NCI-H2196 treated with DMSO at 0.1 percent for 48 hours (cell line): ENCODE measurements around the gene SLC25A17.
A peak's percentile ranks its signal among the peaks of the same experiment; 100 is the strongest.
"Not testable (repeated sequence)": the region's sequence is repeated elsewhere in the genome, so short reads cannot be mapped to it uniquely, and the experiment has no call there.

ENCODE experiments used
- DNase-seq: peaks from one replicate; lab custom pipeline; 2025; ENCODE audit not compliant: unreplicated experiment; lab: John Stamatoyannopoulos, UW

SLC25A17 gene

DNA sequence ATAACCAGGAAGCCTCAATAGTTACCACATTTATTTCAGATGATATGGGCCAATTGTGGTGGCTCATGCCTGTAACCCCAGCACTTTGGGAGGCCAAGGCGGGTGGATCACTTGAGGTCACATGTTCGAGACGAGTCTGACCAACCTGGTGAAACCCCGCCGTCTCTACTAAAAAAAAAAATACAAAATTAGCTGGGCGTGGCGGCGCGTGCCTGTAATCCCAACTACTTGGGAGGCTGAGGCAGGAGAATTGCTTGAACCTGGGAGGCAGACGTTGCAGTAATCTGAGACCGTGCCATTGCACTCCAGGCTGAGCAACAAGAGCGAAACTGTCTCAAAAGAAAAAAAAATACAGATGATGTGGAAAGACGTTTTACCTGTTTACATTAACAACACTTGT, 60.3 kb downstream of the SLC25A17 start:
- DNase-seq, result not testable (repeated sequence)

DNA sequence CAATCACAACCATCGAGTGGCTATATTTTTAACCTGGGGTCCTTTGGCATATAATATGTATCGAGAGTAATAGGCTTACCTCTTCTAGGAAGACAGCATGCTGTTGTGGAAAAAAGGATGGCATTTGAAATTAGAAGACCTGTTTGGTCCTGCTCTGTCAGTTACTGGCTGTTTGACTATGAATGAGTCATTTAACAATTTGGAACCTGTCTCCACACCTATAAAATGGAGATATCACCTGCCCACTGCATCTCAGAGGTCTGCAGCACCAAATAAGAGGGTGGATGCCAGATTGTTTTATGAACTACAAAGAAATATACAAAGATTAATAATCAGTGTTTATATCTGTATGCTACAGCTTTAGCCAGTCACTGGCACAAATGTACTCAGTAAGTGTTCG, 60.8 kb downstream of the SLC25A17 start:
- peak; percentile 39 for DNase-seq

DNA sequence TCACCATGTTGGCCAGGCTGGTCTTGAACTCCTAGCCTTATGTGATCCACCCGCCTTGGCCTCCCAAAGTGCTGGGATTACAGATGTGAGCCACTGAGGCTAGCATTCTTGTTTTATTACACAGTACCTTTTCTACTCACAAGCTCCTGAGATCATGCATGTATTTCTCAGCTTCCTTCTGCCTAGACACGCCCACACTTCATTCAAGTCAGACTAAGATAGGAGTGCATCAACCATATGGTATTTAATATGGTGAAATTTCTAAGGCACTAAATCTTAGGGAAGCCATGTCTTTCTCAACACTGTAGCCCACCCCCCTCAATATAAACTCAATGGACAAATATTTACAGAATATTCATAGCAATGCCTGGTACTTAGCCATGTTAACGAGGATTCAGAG, 62.1 kb downstream of the SLC25A17 start:
- DNase-seq, result no peak

DNA sequence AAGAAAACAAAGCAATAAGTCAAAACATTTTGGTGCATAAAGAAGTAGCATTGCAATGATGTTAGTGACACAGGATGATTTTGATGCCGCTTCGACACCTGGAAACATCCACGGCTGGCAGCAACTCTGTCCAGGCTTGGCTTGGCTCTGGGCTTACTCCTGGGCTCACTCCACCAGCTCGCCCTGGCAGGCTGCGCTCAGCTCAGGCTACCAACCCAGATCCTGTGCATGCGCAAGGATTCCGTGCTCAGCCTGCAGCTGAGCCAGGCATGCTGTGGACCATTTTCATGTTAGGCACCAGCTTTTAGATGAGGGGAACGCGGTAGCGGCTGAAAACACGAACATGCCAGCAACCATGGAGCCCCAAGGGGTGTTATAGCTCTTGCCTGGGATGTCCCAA, 66.0 kb downstream of the SLC25A17 start:
- DNase-seq, result no peak

GRCh38 chr22:40751250-40751649, 67.9 kb downstream of the SLC25A17 start:
- DNase-seq, result no peak

GRCh38 chr22:40749829-40750228, 69.3 kb downstream of the SLC25A17 start:
- no peak for DNase-seq

DNA sequence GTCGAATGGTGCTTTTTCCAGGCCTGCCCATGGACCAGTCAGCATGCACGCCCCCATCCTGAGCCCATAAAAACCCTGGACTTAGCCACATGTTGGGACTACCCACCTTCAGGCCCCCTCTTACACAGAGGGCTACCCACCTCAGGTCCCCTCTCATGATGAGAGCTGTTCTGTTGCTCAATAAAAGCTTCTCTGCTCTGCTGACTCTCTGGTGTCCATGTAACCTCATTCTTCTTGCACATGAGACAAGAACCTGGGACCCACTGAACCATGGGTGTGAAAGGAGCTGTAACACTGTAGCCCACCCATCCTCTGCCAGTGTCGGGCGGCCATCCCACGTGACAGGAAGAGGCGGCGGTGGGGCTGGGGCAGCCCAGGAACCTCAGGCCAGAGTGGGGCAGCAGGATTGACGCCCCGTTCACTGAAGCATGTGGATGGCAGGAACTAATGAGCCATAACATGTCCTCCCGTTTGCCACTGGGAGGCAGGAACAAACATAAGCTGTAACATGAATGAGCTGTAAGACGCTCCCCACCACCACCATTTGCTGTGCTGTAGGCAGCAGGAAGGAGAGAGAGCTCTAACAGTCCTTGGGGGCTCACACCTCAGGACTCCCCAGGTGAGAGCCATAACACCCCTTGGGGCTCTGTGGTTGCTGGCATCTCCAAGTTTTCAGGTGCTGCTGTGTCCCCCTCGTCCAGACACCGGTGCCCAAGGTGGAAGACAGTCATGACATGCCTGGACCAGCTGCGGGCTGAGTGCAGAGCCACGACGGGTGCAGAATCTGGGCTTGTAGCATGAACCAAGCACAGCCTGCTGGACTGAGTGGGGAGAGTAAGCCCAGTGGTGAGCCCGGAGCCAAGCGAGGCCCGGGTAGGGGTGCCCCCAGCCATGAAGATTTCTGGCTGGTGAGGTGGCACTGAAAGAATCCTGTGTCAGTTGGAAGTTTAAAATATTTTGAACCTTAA, 70.5 kb downstream of the SLC25A17 start:
- DNase-seq, result no peak

DNA sequence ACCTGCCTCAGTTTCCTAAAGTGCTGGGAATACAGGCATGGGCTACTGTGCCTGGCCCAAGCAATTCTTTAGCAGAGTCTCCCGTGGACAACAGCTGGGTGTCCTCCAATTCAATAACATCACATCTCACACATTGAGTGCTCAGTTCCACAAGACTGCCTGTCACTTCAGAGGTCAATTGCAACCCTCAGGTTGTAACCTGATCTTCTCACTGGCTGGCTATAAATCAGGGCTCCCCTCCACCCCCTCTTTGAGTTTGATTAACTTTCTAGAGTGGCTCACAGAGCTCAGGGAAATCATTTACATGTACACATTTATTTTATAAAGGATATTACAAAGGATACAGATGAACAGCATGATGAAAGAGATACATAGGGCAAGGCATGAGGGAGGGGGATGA, 71.8 kb downstream of the SLC25A17 start:
- no peak for DNase-seq

DNA sequence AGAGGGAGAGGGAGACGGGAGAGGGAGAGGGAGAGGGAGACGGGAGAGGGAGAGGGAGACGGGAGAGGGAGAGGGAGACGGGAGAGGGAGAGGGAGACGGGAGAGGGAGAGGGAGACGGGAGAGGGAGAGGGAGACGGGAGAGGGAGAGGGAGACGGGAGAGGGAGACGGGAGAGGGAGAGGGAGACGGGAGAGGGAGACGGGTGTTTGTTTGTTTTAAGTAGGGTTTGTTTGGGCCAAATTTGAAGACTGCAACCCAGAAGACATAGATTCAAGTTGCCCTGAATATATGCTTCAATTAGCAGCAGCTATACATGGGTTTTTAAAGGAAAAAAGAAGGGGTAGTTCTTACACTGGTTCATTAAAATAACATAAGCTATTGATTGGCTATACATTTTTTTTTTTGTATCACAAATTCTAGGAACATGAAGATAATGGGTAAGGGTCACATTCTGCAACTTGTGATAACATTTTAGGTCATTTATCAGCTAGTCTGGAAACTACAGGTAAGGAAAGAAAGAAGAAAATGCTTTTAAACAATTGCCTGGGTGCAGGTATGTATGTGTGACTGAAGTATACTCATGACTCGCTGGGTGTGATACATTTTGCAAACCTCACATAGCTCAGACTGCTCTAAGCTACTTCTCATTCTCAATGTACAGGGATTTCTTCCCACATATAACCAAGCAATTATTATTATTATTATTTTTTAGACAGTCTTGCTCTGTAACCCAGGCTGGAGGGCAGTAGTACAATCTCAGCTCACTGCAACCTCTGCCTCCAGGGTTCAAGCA, 72.5 kb downstream of the SLC25A17 start:
- no peak for DNase-seq

GRCh38 chr22:40743768-40744167, 75.4 kb downstream of the SLC25A17 start:
- no peak for DNase-seq

- DNase-seq, result no peak
Observed at GRCh38 chr22:40741116-40741515, 78.0 kb downstream of the SLC25A17 start.

DNA sequence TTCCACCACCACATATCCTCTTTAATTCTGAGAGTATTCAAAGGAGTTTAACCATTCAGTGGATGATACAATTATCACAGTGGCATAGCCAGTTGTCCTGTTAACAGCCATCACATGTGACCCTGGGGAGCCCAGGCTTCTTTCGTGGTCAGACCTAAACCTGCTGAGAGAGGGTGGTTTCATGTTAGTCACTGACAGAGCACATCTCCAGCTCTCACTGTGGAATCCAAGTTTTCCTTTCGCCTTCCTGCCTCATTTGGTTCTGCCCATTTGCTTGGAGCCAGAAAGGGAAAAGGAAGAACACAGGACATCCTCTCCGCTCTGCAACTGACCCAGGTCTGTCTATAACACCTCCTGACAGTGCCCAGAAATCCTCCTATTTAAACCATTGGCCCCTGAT, 79.4 kb downstream of the SLC25A17 start:
- no peak for DNase-seq

DNA sequence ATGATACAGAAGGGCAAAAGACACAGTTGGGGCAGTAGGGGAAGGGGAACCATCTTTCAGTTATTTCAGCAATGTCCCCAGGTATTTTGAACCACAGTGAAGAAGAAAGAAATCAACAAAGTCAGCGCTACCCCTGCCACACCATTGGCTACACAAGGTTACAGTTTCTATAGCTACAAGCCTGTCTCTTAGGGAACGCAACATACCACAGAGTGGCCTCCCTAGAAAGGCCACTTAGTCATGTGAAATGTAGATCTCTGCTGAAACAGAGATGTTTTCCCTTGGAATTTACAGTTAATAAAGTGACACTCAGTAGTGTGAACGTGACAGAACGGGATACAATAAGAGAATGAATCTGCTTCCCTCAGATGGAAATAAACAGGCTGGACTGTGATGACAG, 85.2 kb downstream of the SLC25A17 start:
- no peak for DNase-seq

DNA sequence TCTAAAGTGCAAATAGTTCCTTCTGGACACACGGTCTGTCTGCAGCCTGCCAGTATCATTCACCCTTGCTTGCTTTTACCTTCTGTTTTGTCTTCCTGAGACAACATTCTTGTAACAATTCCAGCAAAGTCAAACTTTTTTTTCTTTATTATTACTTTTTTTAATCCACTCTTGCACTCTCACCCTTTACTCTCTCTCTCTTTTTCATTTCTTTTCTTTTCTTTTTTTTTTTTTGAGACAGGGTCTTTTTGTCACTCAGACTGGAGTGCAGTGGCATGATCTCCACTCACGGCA, 86.2 kb downstream of the SLC25A17 start:
- DNase-seq, result no peak

GRCh38 chr22:40729284-40729683, 89.9 kb downstream of the SLC25A17 start:
- DNase-seq, result no peak

GRCh38 chr22:40728731-40729189, 90.4 kb downstream of the SLC25A17 start:
- DNase-seq, result no peak

- DNase-seq, result no peak
Observed at GRCh38 chr22:40727964-40728615, 91.1 kb downstream of the SLC25A17 start.

GRCh38 chr22:40727070-40727963, 91.8 kb downstream of the SLC25A17 start:
- no peak for DNase-seq

DNA sequence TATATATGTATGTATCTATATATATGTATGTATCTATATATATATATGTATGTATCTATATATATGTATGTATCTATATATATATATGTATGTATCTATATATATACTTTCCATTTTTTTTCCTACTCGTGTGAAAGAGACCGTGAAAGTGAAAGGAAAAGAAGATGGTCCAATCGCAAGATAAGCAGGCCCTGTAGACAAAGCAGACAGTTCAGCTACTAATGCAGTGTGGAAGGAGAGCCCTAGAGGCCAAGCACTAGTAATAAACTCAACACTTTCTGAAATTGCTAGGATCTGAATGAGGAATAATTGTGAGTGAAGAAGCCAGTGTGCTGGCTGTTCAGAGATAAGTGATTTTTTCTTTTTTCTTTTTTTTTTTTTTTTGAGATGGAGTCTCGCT, 92.6 kb downstream of the SLC25A17 start:
- no peak for DNase-seq

GRCh38 chr22:40723396-40723933, 95.7 kb downstream of the SLC25A17 start:
- no peak for DNase-seq
